Hepatocyte (in vitro differentiated cells): Measurements from ENCODE around the gene ARHGEF12. TPM values are rescaled to one million over a fixed set of nuclear protein-coding genes. Genes with fewer than 3 reads are reported as not detected.

Experiments used
- DNase-seq: peaks from one replicate; pipeline ENCODE4 v3.0.0-alpha.2; 2016; ENCODE audit warnings: low spot score
- H2AFZ ChIP-seq: fragments of 200-600 bp; sonication (generic); 2 replicates; pipeline ENCODE4 v1.6.0; 2016; ENCODE audit warnings: antibody characterized with exemption, mild to moderate bottlenecking
- H3K27ac ChIP-seq: fragments of 200-600 bp; sonication (generic); 2 replicates; pipeline ENCODE4 v1.5.1; 2016; ENCODE audit warnings: mild to moderate bottlenecking
- H3K27me3 ChIP-seq: fragments of 200-600 bp; sonication (generic); 2 replicates; pipeline ENCODE4 v1.6.1; 2016
- H3K36me3 ChIP-seq: fragments of 200-600 bp; sonication (generic); replicated peaks from 2 replicates; pipeline ENCODE4 v1.5.1; 2016; ENCODE audit warnings: low read depth; ENCODE audit not compliant: insufficient read depth
- H3K4me1 ChIP-seq: fragments of 200-600 bp; sonication (generic); 2 replicates; pipeline ENCODE4 v1.5.1; 2016; ENCODE audit warnings: mild to moderate bottlenecking, moderate library complexity; ENCODE audit not compliant: insufficient read depth
- H3K4me2 ChIP-seq: fragments of 200-600 bp; sonication (generic); 2 replicates; pipeline ENCODE4 v1.6.0; 2016
- H3K4me3 ChIP-seq: fragments of 200-600 bp; sonication (generic); 2 replicates; pipeline ENCODE4 v1.5.1; 2016; ENCODE audit warnings: mild to moderate bottlenecking
- H3K79me2 ChIP-seq: fragments of 200-600 bp; sonication (generic); 2 replicates; pipeline ENCODE4 v1.6.0; 2017; ENCODE audit warnings: mild to moderate bottlenecking
- H3K9me2 ChIP-seq: fragments of 200-600 bp; sonication (generic); replicated peaks from 2 replicates; pipeline ENCODE4 v1.6.0; 2017; ENCODE audit warnings: mild to moderate bottlenecking; ENCODE audit not compliant: insufficient read depth
- H3K9me3 ChIP-seq: fragments of 200-600 bp; sonication (generic); 2 replicates; pipeline ENCODE4 v1.5.1; 2016; ENCODE audit warnings: low read depth, mild to moderate bottlenecking
- H4K20me1 ChIP-seq: fragments of 200-600 bp; sonication (generic); 2 replicates; pipeline ENCODE4 v1.6.0; 2016; ENCODE audit warnings: mild to moderate bottlenecking; ENCODE audit not compliant: insufficient read depth, poor library complexity, severe bottlenecking
- CTCF ChIP-seq: fragments of 200-600 bp; sonication (generic); IDR thresholded peaks from 2 replicates; pipeline ENCODE4 v1.5.1; 2016; ENCODE audit warnings: antibody characterized with exemption, mild to moderate bottlenecking; ENCODE audit not compliant: poor library complexity
- EZH2 ChIP-seq: fragments of 200-600 bp; sonication (generic); IDR thresholded peaks from 2 replicates; pipeline ENCODE4 v1.6.1; 2016; ENCODE audit warnings: antibody characterized with exemption, mild to moderate bottlenecking, borderline replicate concordance
- EZH2phosphoT487 ChIP-seq: fragments of 200-600 bp; sonication (generic); IDR thresholded peaks from one replicate; pipeline ENCODE4 v1.6.1; 2018; ENCODE audit warnings: antibody characterized with exemption, mild to moderate bottlenecking, low read depth, moderate library complexity; ENCODE audit not compliant: unreplicated experiment, severe bottlenecking
- WGBS: methylation state at CpG from one replicate; pipeline ENCODE4 v1.1.6; 2016; ENCODE audit warnings: low lambda C conversion rate; ENCODE audit errors: missing lambda C conversion rate; 5-methylcytosine and 5-hydroxymethylcytosine counted together
- polyA plus RNA-seq: library from polyadenylated mRNA; unstranded; fragments of >200 nt; fragmentation: Nextera tagmentation; extraction: Ambion mirVana; gene quantifications from 2 replicates; pipeline ENCODE4 v1.2.1, GENCODE V29; 2016
- total RNA-seq: library from RNA; depleted of rRNA; stranded (reverse); fragments of >200 nt; gene quantifications from 2 replicates; pipeline ENCODE4 v1.2.3, GENCODE V29; 2014

ARHGEF12 gene
- total and polyA plus RNA-seq, 2 experiments from 2014 or later = 21.2 to 75.1 TPM

- H3K27ac ChIP-seq = peak overlapping the region; percentile 99
- H3K9me2 ChIP-seq = no peaks in the 10 kb centered on the region
- 1% methylated on average over 47 of the region's 56 CpGs for WGBS
- H3K9me3 ChIP-seq = no peaks in the 10 kb centered on the region
- no peaks in the 10 kb centered on the region for H3K36me3 ChIP-seq
- peak overlapping the region; percentile 92 for H3K4me3 ChIP-seq
- peak overlapping the region; percentile 89 for H3K4me2 ChIP-seq
- H4K20me1 ChIP-seq = peaks cover 46% of the 10 kb centered on the region
- H3K27me3 ChIP-seq = no peaks in the 10 kb centered on the region
- peaks cover 51% of the 10 kb centered on the region for H3K79me2 ChIP-seq
- H3K4me1 ChIP-seq = peaks cover 34% of the 10 kb centered on the region
- H2AFZ ChIP-seq = peak overlapping the region; percentile 76
- peak; percentile 78 for DNase-seq
- no peak for TF ChIP-seq CTCF
- TF ChIP-seq EZH2 = no peak
- no peak for TF ChIP-seq EZH2phosphoT487
Measured at GRCh38 chr11:120336641-120337354, 585 bp downstream of the ARHGEF12 start.

- WGBS = 5% methylated on average over 18 of the region's 18 CpGs
- Histone ChIP-seq H4K20me1 (peaks cover 49% of the 10 kb centered on the region), H3K9me2 (no peaks in the 10 kb centered on the region), H3K4me1 (peaks cover 28% of the 10 kb centered on the region), H3K79me2 (peaks cover 59% of the 10 kb centered on the region), H2AFZ (peak overlapping the region; percentile 76), H3K4me2 (peak overlapping the region; percentile 89), H3K4me3 (peak overlapping the region; percentile 92), H3K9me3 (no peaks in the 10 kb centered on the region), H3K27ac (peak overlapping the region; percentile 99), H3K27me3 (no peaks in the 10 kb centered on the region), H3K36me3 (no peaks in the 10 kb centered on the region)
- DNase-seq = peak; percentile 22
- no peak for TF ChIP-seq EZH2
- no peak for TF ChIP-seq CTCF
- no peak for TF ChIP-seq EZH2phosphoT487
Measured at GRCh38 chr11:120337355-120338106, 1.3 kb downstream of the ARHGEF12 start.

- peaks cover 52% of the 10 kb centered on the region for H4K20me1 ChIP-seq
- no peak for TF ChIP-seq EZH2phosphoT487
- TF ChIP-seq EZH2 = no peak
- no peak for TF ChIP-seq CTCF
Measured at GRCh38 chr11:120338107-120338933, 2.1 kb downstream of the ARHGEF12 start.

More at GRCh38 chr11:120338107-120338933, 2.1 kb downstream of the ARHGEF12 start:
- H3K36me3 ChIP-seq = no peaks in the 10 kb centered on the region
- no peak for DNase-seq
- H3K79me2 ChIP-seq = peaks cover 66% of the 10 kb centered on the region
- H3K9me2 ChIP-seq = no peaks in the 10 kb centered on the region
- no peaks in the 10 kb centered on the region for H3K9me3 ChIP-seq
- peak overlapping the region; percentile 99 for H3K27ac ChIP-seq
- no peak overlapping the region for H2AFZ ChIP-seq
- WGBS = 32% methylated on average over 7 of the region's 7 CpGs
- peaks cover 28% of the 10 kb centered on the region for H3K4me1 ChIP-seq
- H3K27me3 ChIP-seq = no peaks in the 10 kb centered on the region
- H3K4me3 ChIP-seq = peak overlapping the region; percentile 92
- peak overlapping the region; percentile 89 for H3K4me2 ChIP-seq
